DMS114 treated with DMSO at 0.1 percent for 48 hours (cell line): ENCODE results near the gene LMBR1L.
"Not testable (repeated sequence)": the region's sequence is repeated elsewhere in the genome, so short reads cannot be mapped to it uniquely, and the experiment has no call there.

Experiments
- DNase-seq: peaks from one replicate; lab custom pipeline; 2025; ENCODE audit not compliant: unreplicated experiment; lab: John Stamatoyannopoulos, UW

The LMBR1L gene, protein sequence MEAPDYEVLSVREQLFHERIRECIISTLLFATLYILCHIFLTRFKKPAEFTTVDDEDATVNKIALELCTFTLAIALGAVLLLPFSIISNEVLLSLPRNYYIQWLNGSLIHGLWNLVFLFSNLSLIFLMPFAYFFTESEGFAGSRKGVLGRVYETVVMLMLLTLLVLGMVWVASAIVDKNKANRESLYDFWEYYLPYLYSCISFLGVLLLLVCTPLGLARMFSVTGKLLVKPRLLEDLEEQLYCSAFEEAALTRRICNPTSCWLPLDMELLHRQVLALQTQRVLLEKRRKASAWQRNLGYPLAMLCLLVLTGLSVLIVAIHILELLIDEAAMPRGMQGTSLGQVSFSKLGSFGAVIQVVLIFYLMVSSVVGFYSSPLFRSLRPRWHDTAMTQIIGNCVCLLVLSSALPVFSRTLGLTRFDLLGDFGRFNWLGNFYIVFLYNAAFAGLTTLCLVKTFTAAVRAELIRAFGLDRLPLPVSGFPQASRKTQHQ

DNA sequence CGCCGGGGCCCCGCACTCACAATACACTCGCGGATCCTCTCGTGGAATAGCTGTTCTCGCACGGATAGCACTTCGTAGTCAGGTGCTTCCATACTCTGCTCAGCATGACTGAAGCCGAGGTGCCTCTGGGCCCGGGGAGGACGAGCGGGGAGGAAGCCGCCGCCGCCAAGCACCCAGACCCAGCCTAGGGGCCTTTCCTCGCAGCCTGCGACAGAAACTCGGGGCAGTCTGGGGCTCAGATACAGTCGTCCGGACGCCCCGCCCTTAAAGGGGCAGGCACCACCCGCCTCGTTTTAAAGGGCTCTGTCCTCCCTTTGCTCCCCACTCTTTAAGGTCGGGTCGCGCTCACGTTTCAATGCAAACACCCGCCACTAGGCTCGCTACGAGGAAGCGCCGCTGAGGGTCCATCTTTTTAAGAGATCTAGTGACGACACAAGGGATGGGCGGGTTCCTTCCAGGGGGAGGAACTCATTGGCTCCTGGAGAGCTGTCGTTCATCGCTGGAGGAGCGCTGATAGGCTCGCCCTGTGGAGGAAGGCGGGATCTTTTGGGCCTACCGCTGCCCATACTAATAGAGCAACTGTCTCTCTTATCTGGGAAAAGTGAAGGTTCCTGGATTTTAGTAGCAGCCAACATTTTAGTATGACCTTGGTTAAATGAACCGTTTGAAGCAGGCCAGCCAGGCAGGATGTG lies at the start of gene LMBR1L:
Gene LMBR1L, minus strand, starts transcription at position 384 of the 692 bp plus-strand sequence. Its CDS starts 292 bp downstream, at position 92.
- peak; percentile 98 for DNase-seq

DNA sequence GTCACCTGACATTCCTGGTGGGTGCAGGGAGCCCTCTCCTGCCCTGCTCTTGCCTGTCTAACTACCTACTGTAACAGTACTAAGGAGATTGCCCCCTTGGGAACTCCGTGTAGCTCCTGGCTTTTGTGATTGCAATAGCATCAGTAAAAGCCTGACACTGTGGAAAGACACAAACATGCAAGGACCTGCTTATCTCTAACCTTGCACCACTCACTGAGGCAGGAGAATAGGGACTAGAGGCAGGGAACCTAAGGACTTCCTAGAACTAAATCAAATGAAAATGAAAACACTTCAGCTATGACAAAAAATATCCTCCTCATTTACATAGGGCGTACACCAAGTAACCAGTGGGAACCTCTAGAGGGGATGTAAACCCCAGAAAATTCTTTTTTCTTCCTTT lies 49.8 kb upstream of the LMBR1L start:
- no peak for DNase-seq

DNA sequence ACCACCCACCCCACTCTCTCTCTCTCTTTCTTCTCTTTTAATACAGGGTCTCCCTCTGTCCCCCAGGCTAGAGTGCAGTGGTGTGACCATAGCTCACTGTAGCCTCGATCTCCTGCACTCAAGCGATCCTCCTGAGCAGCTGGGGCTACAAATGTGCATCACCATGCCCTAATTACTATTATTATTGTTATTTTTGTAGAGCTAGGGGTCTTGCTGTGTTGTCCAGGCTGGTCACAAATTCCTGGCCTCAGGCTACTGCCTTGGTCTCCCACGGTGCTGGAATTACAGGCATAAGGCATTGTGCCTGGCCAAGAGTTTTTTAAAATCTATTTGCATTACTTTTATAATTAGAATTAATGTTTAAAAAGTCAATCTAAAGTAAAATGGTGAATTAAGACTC lies 43.6 kb upstream of the LMBR1L start:
- no peak for DNase-seq

DNA sequence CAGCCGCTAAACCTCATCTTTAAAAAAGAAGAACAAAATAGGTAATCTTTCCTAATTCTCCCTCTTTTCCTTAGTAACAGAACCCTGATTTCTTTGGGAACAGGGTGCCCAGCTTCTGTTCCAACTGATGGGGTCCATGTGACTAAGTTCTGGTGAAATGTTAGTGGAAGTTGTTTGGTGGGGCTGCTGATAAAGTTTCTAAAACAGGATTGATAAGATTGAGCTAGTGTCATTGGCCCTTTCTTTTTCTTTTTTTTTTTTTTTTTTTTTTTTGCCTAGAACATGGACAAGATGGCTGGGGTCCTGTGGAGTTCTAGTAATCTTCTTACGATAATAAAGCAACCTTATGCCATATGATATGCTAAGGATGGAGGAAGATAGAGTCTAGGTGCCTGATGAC lies 36.7 kb upstream of the LMBR1L start:
- no peak for DNase-seq

DNA sequence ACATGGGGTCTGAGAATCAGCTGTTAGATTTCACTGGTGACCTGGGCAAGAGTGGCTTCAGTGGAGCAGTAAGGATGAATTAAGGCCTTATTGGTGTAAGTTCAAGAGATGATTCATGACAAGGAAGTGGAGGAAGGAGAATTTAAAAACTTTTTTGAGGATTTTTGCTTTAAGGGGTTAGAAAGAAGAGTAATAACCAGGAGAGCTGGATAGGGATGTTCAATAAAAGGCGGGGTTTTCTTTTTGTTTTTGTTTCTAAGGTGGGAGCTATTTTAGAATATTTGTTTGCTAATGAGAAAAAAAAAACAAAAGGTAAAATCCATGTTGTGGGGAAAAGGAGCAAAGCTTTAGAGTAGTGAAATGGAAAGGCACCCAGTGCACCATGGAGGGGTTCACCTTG lies 35.8 kb upstream of the LMBR1L start:
- DNase-seq = no peak

DNA sequence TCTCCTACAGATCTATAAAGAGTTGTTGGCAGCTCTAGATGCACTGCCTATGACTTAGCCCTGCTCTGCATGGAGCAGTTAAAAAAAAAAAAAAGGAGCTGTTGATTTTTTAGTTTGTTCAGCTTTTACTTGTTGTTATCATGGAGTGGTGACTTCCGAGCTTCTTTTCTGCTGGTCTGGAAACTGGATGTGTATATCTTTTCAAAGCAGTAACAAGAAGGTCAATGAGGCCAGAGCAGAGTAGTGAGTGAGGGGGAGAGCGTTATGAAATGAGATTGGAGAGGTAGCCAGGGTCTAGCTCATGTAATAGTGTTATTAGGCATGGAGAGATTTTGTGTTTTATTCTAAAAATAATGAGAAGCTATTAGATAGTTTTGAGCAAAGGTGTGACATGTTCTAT lies 33.7 kb upstream of the LMBR1L start:
- DNase-seq = no peak

DNA sequence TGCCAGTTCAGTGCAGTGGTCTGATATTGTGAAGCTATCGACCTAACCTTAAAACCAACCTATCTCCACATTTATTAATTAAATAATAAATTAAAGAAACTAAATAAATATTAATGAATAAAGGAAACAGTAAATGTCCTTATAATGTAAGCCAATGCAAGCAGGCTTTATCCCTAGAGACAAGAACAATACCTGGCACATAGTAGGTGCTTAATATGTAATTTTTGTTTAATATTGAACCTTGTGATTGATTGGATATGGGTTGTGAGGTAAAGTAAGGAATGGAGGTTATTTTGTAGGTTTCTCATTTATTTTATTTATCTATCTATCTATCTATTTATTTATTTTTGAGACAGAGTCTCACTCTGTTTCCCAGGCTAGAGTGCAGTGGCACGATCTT lies 28.4 kb upstream of the LMBR1L start:
- DNase-seq = no peak

DNA sequence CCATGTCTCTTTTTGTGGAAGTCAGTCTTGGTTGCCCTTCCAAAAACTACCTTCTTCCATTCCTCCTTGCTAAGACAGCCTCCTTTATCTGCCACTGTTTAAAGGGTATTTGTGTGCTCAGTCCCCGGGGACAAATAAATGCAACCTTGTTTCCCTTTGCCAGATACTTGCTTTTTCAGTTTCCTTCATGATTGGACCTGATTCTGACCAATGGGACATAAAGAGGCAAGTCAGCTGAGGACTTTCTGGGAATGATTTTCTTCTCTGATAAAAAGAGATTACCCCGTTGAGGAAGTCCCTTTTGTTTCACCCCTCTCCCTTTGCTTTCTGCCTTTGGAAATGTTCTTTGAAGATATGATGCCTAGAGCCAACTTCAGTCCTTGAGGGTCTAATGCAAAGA lies 27.9 kb upstream of the LMBR1L start:
- no peak for DNase-seq

DNA sequence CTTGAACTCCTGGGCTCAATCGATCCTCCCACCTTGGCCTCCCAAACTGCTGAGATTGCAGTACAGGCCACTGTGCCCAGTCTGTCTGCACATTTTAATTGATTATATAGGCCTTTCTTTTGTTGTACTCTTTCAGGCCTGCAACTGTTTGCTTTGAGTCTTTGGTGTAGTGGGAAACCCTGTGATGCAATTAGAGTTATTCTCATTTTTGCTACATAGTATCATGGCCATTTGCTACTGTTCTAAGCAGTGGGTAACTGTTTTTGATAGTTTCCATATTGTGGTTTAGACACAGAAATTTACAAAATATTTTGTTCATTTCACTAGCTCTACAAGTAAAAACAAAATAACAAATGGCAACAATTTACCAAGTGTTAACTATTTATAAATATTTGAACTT lies 26.8 kb upstream of the LMBR1L start:
- no peak for DNase-seq

DNA sequence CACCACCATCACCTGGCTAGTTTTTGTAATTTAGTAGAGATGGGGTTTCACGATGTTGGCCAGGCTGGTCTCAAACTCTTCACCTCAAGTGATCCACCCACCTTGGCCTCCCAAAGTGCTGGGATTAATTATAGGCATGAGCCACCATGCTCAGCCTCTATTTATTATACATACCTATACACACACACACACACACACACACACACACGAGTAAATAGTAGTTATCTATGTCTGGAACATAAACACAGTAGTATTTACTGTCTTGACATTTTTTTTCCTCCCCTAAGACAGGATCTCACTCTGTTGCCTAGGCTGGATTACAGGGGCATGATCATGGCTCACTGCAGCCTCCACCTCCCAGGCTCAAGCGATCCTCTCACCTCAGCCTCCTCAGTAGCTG lies 26.4 kb upstream of the LMBR1L start:
- DNase-seq = not testable (repeated sequence)

DNA sequence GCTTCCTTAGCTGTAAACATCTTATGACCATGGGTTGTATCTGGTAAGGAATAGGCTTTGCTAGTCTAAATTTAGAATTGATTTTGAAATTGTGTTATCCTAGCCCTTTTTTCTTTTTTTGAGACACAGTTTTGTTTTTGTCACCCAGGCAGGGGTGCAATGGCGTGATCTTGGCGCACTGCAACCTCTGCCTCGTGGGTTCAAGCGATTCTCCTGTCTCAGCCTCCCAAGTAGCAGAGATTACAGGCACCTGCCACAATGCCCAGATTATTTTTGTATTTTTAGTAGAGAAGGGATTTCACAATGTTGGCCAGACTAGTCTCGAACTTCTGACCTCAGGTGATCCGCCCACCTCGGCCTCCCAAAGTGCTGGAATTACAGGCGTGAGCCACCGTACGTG lies 22.9 kb upstream of the LMBR1L start:
- no peak for DNase-seq

DNA sequence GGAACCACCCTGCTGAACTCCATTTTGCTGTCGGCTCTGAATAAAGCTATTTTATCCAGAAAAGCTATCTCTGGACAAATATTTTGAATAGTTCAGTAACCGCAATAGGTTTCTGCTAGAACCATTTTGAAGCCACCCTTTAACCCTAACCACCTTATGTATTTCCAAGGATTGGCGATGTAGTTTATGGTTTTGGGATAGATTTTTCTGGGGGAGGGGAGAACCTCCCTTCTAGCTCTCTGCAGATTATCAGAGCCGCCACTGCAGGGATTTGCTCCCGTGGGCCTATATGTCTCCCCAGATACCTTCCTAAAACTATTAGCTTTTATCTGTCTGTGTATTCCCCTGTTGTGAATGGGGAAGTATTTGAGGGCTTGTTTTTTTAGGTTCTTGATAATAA lies 22.4 kb upstream of the LMBR1L start:
- DNase-seq = no peak

DNA sequence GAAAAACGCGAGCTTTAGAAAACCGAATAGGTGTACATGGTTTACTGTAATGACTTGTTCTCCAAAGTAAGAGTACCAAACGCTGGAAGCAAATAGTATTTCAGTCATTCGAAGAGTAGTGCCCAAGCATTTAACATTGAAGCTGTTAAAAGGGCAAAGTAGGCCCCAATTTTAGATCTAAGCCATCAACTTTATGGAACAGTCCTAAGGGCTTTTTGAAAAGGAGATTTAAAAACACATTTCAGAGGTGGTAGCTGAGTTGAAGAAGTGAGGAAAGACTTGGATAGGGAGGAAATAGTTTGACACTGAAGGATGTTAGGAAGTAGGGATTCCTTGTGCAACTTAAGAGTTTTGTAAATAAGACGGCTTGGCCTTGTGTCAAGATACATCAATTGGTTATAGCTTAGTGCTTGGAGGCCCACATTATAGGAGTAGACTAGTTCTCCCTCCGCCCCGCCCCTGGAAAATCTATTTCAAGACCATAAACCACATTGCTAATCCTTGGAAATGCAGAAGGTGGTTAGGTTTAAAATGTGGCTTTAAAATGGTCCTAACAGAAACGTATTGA lies 21.3 kb upstream of the LMBR1L start:
- DNase-seq = peak; percentile 65

DNA sequence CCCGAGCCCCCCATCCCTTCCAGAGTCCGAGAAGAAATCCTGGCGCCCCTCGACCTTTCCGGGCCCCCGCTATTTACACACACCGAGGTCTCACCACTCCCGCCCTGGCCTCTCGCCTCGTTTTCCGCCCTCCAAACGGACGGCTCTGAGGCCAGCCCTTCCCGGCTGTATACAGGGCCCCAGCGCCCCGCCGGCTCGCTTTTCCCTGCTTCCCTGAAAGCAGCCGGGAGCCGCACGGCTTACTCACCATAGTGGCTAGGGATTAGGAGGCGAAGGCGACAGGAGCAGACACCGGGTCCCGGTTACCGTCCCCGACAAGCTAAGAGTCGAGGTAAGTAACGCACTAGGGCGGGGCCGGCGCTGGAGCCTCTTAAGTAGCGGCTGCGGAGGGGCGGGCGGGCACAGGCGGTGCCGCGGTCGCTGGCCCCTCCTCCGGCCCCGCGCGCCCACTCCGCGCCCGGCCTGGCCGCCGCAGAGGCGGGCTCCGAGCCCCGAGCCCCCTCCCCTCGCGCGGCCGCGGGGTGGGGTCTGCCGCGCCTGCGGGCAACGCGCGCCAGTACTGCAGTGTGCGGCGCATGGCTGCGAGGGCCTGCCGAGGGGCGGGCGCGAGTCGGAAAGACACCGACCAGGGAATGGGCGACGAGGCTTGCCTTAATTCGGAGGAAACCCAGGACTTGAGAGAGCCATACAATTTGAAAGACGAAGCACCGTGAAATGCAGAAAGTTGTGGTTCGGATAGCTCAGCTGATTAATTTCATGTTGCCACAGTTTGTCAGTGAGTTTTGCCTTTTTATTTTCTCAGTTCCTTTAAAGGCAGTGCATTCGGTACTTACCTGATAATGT lies 20.6 kb upstream of the LMBR1L start, which contains the start of gene TUBA1B:
Gene TUBA1B, minus strand, starts transcription at position 345 of the 843 bp plus-strand sequence. Its CDS starts 95 bp downstream, at position 250.
- DNase-seq = peak; percentile 82

DNA sequence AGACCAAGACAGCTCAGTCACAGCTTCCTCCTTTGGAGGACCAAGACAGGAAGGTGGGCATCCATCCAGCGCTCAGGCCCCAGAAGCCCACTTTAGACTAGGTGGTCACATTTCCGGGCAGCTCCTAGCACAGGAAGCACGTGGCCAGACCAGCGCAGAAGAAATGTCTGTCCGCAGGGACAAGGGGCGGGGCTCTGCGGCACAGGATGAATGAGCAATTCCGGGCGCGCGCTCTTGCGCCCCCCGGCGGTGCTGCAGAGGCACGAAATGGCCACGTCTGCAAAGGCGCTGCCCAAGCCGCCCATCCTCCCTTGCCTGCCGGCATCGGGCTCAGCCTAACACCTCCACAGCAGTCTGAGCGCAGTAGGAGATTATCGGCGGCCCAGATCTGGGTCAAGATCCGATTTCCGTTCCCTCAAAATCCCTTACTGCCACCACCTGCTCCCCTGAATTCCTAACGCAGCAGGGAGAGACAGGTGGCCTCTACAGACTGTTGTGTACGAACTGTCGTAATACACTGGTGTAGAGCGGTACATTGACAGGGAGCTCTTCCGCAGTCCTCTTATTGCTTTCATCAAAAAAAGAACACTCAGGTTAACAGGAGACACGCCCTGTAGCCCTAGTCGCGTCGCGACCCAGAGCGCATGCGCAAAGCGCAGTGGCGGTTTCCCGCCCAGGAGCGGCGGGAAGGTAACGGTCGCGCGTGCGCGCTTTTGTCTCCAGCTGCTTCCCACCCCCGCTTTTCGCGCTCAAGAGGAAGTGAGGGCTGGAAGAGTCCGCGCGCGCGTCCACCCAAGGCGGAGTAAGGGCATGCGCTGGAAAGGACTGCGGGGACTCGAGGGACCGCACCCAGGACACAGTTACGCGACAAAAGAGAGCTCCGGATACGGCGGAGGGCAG lies 19.8 kb upstream of the LMBR1L start:
- DNase-seq = peak; percentile 78

DNA sequence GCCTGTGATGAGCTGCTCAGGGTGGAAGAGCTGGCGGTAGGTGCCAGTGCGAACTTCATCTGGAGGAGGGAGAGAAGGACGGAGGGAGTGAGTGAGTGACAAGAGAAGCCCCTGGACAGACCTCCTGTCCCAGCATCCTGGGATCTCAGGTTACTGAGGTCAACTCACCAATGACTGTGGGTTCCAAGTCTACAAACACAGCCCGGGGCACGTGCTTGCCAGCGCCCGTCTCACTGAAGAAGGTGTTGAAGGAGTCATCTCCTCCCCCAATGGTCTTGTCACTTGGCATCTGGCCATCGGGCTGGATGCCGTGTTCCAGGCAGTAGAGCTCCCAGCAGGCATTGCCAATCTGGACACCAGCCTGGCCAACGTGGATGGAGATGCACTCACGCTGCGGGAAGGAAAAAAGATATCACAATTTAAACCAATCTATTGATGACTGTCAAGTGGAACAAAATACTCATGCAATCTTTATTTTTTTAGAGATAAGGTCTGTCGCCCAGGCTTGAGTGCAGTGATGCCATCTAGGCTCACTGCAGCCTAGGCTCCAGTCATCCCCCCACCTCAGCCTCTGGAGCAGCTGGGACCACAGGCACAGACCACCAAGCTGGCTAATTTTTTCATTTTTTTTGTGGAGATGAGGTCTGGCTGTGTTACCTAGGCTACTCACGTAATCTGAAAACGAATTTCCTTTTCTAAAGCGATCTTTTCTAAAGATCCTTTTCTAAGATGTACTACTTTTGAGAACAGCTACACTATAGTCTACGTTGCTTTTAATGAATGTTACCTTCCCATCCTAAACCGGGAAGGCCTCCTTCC lies 18.9 kb upstream of the LMBR1L start:
- DNase-seq = no peak

DNA sequence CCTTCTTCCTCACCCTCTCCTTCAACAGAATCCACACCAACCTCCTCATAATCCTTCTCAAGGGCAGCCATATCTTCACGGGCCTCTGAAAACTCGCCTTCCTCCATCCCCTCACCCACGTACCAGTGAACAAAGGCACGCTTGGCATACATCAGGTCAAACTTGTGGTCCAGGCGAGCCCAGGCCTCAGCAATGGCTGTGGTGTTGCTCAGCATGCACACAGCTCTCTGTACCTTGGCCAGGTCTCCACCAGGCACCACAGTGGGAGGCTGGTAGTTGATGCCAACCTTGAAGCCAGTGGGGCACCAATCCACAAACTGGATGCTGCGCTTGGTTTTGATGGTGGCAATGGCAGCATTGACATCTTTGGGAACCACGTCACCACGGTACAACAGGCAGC lies 17.3 kb upstream of the LMBR1L start:
- DNase-seq = not testable (repeated sequence)

DNA sequence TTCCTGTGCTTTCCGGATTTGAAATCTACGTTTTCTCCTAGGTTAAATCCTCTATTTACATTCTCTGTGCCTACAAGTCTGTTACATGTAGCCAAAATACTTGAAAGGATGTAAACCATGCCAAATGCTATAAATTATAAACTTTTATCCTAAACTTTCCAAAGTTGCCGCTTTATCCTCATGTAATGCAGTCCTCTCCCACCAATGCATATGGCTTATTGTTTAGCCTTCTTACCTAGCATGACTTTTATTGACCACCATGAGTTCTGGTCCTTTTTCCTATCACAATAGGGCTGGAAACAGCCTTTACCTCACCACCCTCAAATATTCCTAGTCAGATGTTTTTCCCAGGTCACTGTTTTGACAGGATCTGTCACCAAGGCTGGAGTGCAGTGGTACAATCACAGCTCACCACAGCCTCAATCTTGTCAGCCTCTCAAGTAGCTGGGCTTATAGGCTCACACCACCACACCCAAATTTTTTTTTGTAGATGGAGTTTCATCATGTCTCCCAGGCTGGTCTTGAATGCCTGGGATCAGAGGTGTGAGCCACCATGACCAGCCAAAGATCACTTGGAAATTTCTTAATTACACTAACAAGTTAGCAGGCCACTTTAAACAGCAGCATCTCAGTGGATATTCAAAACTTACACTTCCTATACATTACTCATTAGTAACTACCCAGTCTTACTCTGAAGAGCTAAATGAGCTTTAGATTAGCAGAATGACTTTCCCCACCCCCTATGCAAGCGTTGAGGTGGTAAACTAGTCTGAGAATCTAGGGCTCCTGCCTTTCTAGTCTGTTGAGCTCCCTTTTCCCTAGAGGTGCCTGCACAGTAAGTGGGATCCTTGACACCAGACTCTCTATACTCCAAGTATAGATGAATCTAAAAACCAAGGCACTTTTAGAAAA lies 16.5 kb upstream of the LMBR1L start:
- peak; percentile 50 for DNase-seq
